ENCODE measurements around the gene AK1. TPM values are rescaled to one million over a fixed set of nuclear protein-coding genes. Genes with fewer than 3 reads are reported as not detected.

Gene AK1
- total RNA-seq, 1 experiment from 2014 or later, result 62.1 TPM

DNA sequence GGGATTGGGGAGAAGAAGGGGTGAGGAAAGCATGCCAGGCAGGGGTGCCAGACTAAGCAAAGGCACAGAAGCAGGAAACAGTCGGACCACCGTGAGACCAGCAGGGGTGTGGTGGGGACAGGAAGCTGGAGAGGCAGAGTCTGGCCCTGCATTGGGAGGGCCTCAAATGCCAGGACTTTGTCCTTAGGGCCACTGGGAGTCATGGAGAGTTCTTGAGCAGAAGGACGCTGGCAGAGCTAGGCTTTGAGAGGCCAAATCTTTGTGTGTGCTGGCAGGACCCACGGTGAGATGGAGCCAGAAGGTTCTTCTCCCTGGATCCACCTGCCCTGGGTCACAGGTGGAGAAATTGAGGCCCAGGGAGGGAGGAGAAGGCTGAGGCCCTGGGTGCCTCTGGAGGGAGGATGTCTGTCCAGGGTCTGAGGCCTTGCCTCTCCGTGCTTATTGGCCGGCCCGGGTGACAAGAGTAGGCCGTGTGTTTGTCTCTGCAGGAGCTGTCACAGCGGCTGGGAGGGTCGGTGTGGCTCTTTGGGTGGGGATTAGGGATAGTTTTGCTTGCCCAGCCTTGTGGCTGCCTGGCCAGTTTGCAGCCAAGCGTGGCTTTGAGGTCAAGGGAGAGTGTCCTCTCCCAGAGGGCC lies 21.3 kb downstream of the AK1 start:
- in situ Hi-C loops (cut with HindIII; ENCODE audit: low pct_unique_long_range_greater_than_20kb, low sequenced_read_pairs) (no loop called here), intact Hi-C loops (cut with micrococcal nuclease; ENCODE audit: unreplicated experiment) (no loop called here)
- POLR2A ChIA-PET, result no interaction called here
- TF ChIP-seq SIN3A (IDR thresholded peaks at IDR 0.05; ENCODE audit: borderline replicate concordance, insufficient read depth, low read depth, low read length) (no peak), CTCF (IDR thresholded peaks at IDR 0.05) (no peak), TCF7L2 (IDR thresholded peaks at IDR 0.05; ENCODE audit: low read depth, low read length) (no peak), POLR2AphosphoS5 (IDR thresholded peaks at IDR 0.05; ENCODE audit: low read depth, low read length) (no peak)
- TF ChIP-seq, protein P1, sequence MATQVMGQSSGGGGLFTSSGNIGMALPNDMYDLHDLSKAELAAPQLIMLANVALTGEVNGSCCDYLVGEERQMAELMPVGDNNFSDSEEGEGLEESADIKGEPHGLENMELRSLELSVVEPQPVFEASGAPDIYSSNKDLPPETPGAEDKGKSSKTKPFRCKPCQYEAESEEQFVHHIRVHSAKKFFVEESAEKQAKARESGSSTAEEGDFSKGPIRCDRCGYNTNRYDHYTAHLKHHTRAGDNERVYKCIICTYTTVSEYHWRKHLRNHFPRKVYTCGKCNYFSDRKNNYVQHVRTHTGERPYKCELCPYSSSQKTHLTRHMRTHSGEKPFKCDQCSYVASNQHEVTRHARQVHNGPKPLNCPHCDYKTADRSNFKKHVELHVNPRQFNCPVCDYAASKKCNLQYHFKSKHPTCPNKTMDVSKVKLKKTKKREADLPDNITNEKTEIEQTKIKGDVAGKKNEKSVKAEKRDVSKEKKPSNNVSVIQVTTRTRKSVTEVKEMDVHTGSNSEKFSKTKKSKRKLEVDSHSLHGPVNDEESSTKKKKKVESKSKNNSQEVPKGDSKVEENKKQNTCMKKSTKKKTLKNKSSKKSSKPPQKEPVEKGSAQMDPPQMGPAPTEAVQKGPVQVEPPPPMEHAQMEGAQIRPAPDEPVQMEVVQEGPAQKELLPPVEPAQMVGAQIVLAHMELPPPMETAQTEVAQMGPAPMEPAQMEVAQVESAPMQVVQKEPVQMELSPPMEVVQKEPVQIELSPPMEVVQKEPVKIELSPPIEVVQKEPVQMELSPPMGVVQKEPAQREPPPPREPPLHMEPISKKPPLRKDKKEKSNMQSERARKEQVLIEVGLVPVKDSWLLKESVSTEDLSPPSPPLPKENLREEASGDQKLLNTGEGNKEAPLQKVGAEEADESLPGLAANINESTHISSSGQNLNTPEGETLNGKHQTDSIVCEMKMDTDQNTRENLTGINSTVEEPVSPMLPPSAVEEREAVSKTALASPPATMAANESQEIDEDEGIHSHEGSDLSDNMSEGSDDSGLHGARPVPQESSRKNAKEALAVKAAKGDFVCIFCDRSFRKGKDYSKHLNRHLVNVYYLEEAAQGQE (IDR thresholded peaks at IDR 0.05; ENCODE audit: insufficient read depth in 1 of 2, low read depth in 2 of 2, low read length in 1 of 2), result no peak
- CTCF ChIA-PET, result no interaction called here
- no peak overlapping the region for H3K4me3 ChIP-seq (ENCODE audit: low read depth in 2 of 2, low read length in 2 of 2)
- no peaks in the 10 kb centered on the region for H3K27me3 ChIP-seq (ENCODE audit: control insufficient read depth, insufficient read depth, low read length)
- DNase-seq (ENCODE audit: low read depth, low spot score) (no peak), ATAC-seq (no peak)
- BruUV-seq (replicated peaks), result no TSS peak
- peaks cover 5% of the 10 kb centered on the region; the same call in 1 of the 2 replicates for H3K4me1 ChIP-seq (ENCODE audit: control insufficient read depth, insufficient read depth, low read length)
- H3K36me3 ChIP-seq (ENCODE audit: control insufficient read depth, insufficient read depth, low read length), result no peaks in the 10 kb centered on the region
- no peaks in the 10 kb centered on the region for H3K9me3 ChIP-seq (ENCODE audit: control insufficient read depth, insufficient read depth, low read depth, low read length)
- no peak overlapping the region for H3K27ac ChIP-seq (ENCODE audit: low read length)

DNA sequence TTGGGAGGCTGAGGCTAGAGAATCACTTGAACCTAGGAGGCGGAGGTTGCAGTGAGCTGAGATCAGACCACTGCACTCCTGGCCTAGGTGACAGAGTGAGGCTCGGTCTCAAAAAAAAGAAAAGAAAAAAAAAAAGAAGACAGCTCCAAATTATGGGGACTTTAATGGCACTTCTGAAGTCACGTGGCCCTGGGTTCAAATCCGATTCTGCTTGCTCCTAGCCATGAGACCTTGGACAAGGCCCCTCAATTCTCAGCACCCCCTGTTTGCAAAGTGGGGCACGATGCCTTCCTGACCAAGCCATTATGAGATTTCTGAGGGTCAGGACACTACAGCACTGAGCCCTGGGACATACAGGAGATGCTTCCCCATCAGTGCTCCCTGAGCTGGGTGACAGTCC lies 22.0 kb downstream of the AK1 start:
- Histone ChIP-seq H3K36me3 (ENCODE audit: control insufficient read depth, insufficient read depth, low read length) (no peaks in the 10 kb centered on the region), H3K27ac (ENCODE audit: low read length) (no peak overlapping the region), H3K9me3 (ENCODE audit: control insufficient read depth, insufficient read depth, low read depth, low read length) (no peaks in the 10 kb centered on the region), H3K4me3 (ENCODE audit: low read depth in 2 of 2, low read length in 2 of 2) (no peak overlapping the region), H3K4me1 (ENCODE audit: control insufficient read depth, insufficient read depth, low read length) (peaks cover 5% of the 10 kb centered on the region; the same call in 1 of the 2 replicates), H3K27me3 (ENCODE audit: control insufficient read depth, insufficient read depth, low read length) (no peaks in the 10 kb centered on the region)
- in situ Hi-C loops (cut with HindIII; ENCODE audit: low pct_unique_long_range_greater_than_20kb, low sequenced_read_pairs), result no loop called here
- no TSS peak for BruUV-seq (replicated peaks)
- ChIA-PET CTCF (interaction anchor here (1.1 kb wide), 1 partner anchor 11 kb away, joined by 3 read pairs; no protein-coding TSS in a partner anchor), POLR2A (no interaction called here)
- TF ChIP-seq CTCF (IDR thresholded peaks at IDR 0.05) (no peak), POLR2AphosphoS5 (IDR thresholded peaks at IDR 0.05; ENCODE audit: low read depth, low read length) (no peak), SIN3A (IDR thresholded peaks at IDR 0.05; ENCODE audit: borderline replicate concordance, insufficient read depth, low read depth, low read length) (no peak), TCF7L2 (IDR thresholded peaks at IDR 0.05; ENCODE audit: low read depth, low read length) (no peak)
- TF ChIP-seq, protein P1 (IDR thresholded peaks at IDR 0.05; ENCODE audit: insufficient read depth in 1 of 2, low read depth in 2 of 2, low read length in 1 of 2), result no peak
- intact Hi-C loops (cut with micrococcal nuclease; ENCODE audit: unreplicated experiment), result no loop called here
- no peak for ATAC-seq
- DNase-seq (ENCODE audit: low read depth, low spot score), result no peak

Measured in Panc1 (cell line).